Posterior cingulate gyrus (tissue), 11 donors: ENCODE measurements around the gene RRP1B.
"Not testable (repeated sequence)": the region's sequence is repeated elsewhere in the genome, so short reads cannot be mapped to it uniquely, and the experiment has no call there.

Experiments used
- DNase-seq, 10 donors: peaks; one replicate each; pipeline versions ENCODE4 v3.0.0 to v3.0.0-alpha.2; 2020 to 2021; ENCODE audit warnings: mixed read lengths in 3 of 10
- intact Hi-C: fragments of 100-400 bp; cut with DNase I; formaldehyde crosslinking; loops from one replicate; pipeline ENCODE4 v1.15.1; 2023

RRP1B gene

DNA sequence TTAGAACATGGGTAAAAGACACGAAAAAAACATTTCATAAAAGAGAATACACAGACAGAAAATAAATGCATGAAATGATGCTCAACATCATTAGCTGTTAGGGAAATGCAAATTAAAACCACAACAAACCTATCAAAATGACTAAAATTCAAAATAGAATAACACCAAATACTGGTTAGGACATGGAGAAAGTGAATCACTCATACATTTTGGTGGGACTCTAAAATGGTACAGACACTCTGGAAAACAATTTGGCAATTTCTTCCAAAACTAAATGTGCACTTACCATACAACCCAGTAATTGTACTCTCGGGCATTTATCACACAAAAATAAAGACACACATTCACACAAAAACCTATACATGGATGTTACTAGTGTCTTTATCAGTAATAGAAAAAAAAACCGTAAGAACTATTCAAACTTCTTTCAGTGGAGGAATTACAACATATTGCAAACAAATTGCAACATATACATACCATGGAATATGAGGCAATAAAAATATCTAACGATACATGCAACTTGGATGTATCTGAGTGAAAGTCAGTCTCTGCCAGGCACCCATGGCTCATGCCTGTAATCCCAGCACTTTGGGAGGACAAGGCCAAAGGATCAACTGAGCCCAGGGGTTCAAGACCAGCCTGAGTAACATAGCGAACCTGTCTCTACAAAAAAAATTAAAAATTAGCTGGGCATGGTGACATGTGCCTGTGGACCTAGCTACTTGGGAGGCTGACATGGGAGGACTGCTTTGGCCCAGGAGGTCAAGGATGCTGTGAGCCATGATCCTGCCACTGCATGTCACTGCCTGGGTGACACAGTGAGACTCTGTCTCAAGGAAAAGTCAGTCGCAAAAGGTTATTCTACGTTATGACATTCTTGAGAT, 19.6 kb upstream of the RRP1B start:
- intact Hi-C loops = no loop called here
- no peak for DNase-seq

DNA sequence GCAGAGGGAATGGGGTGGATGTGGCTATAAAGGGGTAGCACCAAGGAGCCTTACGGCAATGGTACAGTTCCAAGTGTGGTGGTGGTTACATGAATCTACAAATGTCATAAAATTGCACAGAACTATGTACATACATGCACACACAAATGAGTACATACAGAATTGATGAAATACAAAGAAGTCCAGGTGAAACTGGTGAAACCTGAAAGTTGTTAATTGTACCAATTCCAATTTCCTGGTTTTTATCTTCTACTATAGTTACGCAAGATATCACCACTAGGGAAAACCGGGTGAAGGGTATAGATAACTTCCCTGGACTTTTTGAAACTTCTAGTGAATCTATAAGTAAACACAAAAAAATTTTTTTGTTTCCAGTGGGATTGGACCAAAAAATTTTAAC, 19.0 kb upstream of the RRP1B start:
- no peak for DNase-seq
- intact Hi-C loops = no loop called here

DNA sequence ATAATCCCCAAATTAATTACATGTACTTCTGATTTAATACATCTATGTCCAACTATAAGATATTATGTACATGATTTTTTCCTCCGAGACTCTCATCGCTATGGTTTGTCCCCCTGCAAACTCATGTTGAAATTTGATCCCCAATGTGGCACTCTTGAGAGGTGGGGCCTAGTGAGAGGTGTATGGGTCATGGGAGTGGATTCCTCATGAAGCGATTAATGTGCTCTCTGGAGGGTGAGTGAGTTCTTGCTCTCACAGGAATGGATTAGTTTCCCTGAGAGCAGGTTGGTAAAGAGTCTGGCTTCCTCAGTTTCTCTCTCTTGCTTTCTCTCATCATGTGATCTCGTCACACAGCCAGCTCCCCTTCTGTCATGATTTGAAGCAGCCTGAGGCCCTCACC, 16.2 kb upstream of the RRP1B start:
- intact Hi-C loops = no loop called here
- no peak for DNase-seq

DNA sequence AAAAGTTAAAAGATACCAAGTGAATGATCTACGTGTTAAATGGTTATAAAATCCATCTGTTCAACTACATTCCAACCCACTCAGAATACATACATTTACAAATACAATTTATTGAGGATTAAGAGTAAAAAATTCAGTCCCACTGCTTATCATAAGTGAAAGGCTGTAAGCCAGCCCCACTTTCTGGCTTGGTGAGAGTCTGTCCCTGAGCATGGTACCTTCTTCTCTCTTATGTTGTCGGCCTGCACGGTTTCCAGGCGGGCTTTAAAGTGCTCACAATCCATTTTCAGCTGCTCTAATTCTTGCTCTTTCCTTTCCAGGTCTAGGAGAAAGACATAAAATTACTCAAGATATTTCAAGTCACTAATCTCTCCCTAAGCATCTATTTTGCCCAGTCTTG, 15.3 kb upstream of the RRP1B start:
- no peak for DNase-seq
- intact Hi-C loops = no loop called here

DNA sequence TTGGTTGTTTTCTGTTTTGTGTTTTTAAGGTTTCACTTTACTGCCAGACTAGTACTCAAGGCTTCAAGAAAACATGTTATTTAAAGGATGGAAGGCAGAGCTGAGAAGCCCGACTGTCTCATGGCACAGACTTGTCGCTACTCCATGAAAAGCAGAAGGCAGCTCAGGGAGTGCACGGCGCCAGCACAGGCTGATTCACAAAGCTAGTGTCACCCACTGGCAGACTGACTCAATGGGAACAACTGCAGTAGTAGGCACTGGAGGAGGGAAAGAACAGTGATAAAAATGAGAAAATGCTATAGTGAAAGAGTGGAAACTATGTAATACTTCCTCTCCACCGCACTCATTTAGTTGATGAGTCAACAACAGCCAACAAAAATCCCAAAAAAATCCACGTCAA, 14.8 kb upstream of the RRP1B start:
- peak in 9 of 10 donors; percentile 19 to 94 (median 71) for DNase-seq
- intact Hi-C loops = no loop called here

DNA sequence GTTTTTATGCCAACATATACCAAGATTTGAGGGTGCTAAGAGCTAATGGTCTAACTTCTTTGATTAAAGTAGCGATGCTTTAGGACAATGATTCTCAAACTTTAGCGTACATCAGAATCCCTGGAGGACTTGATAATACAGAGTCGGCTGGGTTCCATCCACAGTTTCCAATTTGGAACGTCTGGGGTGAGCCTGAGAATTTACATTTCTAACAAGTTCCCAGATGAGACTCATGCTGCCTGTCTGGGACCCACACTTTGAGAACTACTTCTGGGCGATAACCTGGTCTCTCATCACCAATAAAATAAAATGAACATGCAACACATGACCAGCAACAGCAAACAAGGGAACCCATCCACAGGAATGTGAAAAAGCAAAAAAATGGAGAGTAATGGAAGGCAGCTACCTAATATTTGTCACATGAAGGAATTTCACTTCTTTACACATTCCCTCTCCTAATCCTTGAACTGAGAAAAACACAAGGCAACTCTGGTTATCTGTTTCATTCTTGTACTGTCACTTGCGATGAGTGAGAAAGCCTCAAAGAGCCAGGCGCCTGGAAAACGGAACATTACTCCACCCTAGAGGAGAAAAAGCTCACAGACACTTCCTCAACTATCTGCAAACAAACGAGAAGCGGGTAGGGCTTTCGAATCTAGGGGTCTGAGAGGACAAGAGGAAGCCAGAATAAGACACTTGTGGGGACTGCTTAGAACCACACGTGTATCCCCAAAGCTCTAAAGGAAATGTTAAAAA, 14.0 kb upstream of the RRP1B start:
- intact Hi-C loops = no loop called here
- peak in 2 of 10 donors; percentile 43 to 83 for DNase-seq

DNA sequence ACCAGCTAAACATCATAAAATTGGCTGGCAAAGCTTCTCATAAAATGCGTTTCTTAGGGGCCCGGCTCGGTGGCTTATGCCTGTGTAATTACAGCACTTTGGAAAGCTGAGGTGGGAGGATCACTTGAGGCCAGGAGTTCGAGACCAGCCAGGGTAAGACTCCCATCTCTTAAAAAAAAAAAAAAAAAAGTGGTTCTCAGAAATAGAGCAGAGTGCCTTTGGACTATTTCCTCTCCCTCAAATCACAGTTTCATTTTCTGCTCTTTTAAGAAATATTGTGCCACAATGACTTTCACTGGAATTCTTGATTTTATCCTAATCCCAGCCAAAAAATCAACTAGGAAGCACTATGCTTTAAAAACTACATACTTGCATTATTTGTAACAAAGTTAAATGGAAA, 13.4 kb upstream of the RRP1B start:
- DNase-seq = no peak
- intact Hi-C loops = no loop called here

DNA sequence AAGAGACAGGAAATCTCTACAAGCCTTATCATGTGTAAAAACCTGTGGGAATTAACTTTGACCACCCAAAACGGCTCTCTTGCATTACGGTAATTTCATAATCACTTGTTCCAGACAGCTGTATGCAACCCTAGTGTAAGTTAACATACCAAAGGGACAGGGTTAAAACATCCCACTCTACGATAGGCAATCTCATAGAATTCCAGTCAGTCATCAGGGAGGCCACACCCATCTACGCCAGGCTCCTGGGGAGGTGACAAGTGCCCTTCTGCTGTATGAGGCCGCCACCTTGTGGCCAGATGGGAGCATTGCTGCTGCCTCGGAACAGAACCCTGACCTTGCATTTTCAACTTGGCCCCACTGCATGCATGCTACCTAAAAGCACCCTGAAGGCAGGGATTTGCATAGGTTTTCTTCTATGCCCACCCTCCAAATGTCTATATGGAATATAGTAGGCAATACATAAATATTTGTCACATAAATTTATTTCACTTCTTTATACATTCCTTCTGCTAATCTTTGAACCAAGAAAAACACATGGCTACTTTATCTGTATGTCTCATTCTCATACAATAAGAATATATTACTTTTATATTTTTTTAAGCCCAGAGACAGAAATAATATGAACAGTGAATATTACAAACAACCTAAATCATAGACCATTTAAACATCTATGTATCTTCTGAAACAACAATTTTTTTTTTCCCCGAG, 12.7 kb upstream of the RRP1B start:
- peak; percentile 67 to 98 (median 89) for DNase-seq
- intact Hi-C loops = no loop called here

DNA sequence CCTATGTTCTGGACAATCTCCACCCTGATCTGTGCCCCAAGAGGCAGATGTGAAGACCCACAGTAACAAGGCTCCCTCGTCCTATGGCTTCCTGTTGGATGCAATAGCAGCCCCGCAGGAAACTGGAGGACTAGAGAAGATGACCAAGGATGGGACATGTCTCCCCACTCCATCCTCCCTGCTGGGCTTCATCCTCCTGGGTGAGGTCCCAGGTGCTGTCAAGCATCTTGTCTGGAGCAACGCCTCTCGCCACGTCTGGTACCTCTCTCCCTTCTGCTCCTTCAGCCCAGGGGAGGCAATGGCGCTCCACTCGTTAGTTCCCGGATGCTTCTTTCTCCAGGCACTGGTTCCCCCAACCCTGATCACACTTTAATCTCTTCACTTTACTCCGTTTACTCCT, 11.2 kb upstream of the RRP1B start:
- intact Hi-C loops = no loop called here
- DNase-seq = no peak

DNA sequence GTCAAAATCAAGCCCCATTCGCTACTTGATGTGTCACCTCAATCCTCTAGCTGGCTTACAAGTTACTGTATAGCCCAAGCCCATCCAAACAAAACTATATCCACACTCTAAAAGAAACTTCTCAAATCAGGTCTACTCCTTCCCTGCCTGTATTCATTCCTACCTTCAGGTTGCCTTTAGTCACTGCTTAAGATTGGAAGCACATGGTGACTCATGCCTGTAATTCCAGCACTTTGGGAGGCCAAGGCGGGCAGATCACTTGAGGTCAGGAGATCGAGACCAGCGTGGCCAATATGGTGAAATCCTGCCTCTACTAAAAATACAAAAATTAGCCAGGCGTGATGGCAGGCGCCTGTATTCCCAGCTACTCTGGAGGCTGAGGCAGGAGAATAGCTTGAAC, 7.4 kb upstream of the RRP1B start:
- not testable (repeated sequence) for DNase-seq
- intact Hi-C loops = loop anchor here (10.0 kb wide), 1 partner anchor 777 kb away; the partner anchor contains the start of gene WDR4

DNA sequence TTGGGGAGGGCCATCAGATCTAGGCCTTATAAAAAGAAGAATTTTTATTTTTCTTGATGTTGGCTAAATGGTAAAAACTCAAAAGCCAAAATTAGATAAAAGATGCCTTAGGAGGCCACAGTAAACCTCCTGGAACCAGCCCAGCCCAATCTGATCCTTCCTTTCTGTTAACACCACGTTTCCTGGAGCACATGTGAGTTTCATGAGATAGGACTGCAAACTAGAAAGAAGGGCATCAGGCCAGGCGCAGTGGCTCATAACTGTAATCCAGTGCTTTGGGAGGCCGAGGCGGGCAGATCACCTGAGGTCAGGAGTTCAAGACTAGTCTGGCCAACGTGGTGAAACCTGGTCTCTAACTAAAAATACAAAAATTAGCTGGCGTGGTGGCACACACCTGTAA, 6.7 kb upstream of the RRP1B start:
- DNase-seq = no peak
- intact Hi-C loops = loop anchor here (10.0 kb wide), 1 partner anchor 778 kb away; the partner anchor contains the start of gene WDR4

DNA sequence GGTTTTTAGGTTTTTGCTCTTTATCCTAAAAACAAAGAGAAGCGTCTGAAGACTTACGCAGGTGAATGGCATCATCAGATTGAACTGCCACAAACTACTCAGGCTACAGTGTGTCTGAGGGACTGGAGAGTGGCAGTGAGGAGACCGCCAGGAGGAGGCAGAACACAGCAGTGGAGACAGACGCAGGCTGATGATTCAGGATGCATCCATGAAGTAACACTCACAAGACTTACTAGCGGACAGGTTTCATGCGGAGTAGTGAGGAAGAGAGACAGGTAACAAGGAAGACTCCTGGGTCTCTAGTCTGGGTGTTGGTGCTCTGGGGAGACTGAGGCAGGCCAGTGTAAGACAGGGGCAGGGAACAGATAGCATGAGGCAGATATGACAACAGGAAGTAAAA, 5.7 kb upstream of the RRP1B start:
- intact Hi-C loops = loop anchor here (10.0 kb wide), 1 partner anchor 779 kb away; the partner anchor contains the start of gene WDR4
- no peak for DNase-seq

DNA sequence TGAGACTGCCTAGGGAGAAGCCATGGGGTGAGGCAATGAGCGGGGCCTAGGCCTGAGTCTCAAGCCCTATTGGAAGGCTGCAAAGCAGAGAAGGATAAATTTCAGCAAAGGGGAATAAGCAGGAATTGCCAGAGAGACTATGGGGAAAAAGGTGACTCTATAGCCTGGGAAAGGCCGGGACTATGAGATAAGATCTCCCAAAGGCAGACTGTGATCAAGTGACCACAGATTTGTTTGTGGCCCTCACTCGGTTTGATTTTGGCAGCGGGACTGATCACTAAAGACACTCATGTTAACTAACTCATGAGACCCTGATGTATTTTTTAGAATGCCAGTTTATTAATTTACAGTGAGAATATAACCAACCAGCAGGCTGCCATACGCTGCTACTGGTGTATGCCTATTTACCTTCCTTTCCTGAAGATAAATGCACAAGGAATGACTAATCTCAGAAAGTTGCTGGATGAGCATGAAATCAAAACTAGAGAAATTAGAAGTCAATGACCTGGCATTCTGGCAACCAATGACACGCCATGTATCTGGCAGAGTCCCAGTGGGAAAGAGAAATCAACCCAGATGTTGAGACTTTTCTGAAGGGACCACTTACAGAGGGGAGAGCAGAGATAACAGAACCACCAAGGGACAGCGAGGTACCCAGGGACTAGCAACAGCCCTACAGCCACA, 4.4 kb upstream of the RRP1B start:
- no peak for DNase-seq
- intact Hi-C loops = loop anchor here (10.0 kb wide), 1 partner anchor 780 kb away; the partner anchor contains the start of gene WDR4

DNA sequence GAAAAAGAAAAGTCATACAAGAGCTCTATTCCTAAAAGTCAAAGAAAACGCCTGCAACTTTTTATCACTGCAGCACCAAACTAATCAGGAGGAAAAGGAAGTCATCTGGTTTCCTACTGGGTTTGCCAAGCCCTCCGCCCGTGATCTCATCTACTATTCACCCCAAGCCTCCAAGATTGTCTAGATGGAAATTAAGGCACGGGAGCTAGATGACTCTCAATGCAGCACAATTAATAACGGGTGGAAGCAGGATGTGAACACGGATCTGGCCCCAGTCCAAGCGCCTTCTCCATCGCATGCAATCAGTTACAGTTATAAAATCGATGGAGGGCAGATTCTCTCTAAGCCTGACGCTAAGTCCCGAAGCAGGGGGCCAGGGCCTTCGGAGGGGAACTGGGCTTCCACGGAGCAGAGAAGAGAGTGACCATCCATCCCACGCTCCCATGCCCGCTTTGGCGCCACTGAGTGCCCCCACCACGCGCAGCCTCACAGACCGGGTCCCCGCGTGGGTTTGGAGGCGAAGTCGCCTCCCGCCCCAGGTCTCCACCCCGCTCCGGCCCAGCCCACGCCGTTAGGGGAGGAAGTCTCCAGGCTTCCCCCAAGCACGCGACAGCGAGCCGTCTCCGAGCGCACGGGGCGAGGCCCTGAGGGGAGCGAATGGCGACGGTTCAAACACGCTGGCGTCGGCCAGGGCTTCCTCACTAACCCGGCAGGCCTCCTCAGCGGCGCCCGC, 1.8 kb upstream of the RRP1B start:
- no peak for DNase-seq
- intact Hi-C loops = loop anchor here (10.0 kb wide), 1 partner anchor 783 kb away; the partner anchor contains the start of gene WDR4

DNA sequence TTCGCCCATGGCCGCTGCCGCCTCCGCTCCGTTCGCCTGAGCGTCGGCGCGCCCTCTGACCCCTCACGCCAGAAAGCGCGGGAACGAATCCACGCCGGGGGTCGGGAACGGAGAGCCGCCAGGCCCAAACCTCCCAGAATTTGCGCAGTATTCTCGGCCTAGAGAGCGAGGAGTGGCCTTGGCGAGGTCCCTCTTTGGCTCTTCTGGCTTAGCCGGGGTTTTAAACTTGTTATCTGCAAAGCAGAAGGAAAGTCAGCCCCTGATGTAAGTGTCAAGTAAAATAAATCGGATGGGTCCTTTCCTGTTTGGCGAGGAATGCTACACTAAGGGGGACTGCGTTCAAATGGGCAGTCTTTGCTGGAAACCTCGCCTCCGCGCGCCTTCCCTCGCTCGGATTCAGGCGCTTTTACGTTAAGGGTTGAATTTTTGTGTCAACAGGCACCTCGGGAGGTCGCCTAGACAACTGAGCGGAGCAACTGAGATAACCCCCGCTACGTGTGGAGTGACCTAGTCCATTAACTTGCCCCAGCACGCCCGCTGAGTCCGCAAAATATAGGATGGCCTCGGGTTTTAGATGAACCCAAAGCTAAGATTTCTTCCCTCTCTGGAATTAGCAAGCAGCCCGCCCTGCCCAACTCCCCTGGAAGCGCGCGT, 1.1 kb upstream of the RRP1B start:
- intact Hi-C loops = loop anchor here (10.0 kb wide), 1 partner anchor 783 kb away; the partner anchor contains the start of gene WDR4
- DNase-seq = no peak

DNA sequence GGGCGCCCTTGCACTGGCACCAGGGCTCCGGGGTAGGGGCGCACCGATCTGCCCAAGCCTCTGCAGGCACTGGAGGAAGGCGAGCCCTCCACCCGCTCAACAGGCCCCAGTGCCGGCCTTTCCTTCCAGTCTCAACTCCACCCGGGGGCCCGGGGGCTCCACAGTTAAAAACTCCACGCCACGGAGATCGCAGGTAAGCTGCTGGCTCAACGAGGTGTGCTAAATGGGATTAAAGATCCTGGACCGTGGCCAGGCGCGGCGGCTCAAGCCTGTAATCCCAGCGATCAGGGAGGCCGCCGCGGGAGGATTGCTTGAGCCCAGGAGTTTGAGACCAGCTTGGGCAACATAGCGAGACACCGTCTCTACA, 608 bp upstream of the RRP1B start:
- peak in 3 of 10 donors; percentile 76 to 88 (median 78) for DNase-seq
- intact Hi-C loops = loop anchor here (10.0 kb wide), 1 partner anchor 784 kb away; the partner anchor contains the start of gene WDR4

DNA sequence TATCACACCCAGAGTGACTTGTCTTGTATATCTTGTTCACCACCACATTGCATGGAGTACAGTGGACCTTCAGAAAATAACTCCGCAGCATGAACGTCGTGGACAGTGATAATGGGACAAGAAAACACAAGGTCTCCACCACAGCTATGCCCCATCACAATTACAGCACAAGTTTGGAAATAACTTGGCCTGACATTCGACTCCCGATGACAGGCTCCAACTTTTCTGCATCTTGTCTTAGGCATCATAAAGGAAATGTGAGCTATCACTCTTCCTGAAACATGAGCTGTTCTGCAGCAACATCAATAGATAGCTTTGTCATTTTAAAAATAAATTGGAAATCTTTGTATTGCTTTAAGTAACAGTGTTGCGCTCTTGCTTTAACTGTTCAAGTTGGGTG, 2.9 kb downstream of the RRP1B start:
- intact Hi-C loops = loop anchor here (10.0 kb wide), 1 partner anchor 63 kb away; no protein-coding TSS in a partner anchor
- DNase-seq = no peak

DNA sequence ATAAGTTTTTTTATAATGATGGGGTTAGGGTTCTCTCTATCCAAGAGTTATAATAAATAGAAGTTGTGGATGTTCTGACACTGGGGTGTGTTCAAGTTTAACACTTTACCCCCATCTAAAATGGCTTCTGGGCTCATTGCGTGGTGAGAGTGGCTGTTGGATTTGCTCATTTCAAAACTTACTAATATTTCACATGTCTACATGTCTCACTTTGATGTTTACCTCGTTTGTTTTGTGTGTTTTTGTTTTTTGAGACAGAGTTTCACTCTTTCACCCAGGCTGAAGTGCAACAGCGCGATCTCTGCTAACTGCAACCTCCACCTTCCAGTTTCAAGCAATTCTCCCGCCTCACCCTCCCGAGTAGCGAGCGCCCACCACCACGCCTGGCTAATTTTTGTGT, 3.7 kb downstream of the RRP1B start:
- no peak for DNase-seq
- intact Hi-C loops = loop anchor here (10.0 kb wide), 1 partner anchor 62 kb away; no protein-coding TSS in a partner anchor

DNA sequence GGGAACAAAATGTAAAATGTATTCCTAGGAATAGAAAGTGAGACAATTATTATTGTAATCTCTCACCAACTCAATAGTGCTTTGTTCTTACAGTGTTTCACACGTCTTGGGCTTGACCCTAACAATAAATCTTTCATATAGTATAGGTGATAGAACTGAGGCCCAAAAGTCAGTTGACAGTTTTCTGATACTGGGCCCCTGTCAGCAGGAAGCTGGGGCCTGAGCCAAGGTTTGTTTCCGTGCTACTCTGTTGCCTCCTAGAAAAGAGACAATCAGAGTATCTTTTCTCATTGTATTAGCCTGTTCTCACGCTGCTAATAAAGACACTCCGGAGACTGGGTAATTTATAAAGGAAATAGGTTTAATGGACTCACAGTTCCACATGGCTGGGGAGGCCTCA, 5.0 kb downstream of the RRP1B start:
- intact Hi-C loops = loop anchor here (10.0 kb wide), 1 partner anchor 60 kb away; no protein-coding TSS in a partner anchor

More for the DNA sequence above, 5.0 kb downstream of the RRP1B start:
- no peak for DNase-seq
